HG03457 (cell line): ENCODE results near the gene PPIL1.

Source experiments
- ATAC-seq: cut with Tn5 transposase; IDR thresholded peaks from one replicate; pipeline ENCODE4 v1.9.1; 2021; ENCODE audit warnings: moderate number of reproducible peaks; ENCODE audit not compliant: unreplicated experiment

PPIL1 gene

DNA sequence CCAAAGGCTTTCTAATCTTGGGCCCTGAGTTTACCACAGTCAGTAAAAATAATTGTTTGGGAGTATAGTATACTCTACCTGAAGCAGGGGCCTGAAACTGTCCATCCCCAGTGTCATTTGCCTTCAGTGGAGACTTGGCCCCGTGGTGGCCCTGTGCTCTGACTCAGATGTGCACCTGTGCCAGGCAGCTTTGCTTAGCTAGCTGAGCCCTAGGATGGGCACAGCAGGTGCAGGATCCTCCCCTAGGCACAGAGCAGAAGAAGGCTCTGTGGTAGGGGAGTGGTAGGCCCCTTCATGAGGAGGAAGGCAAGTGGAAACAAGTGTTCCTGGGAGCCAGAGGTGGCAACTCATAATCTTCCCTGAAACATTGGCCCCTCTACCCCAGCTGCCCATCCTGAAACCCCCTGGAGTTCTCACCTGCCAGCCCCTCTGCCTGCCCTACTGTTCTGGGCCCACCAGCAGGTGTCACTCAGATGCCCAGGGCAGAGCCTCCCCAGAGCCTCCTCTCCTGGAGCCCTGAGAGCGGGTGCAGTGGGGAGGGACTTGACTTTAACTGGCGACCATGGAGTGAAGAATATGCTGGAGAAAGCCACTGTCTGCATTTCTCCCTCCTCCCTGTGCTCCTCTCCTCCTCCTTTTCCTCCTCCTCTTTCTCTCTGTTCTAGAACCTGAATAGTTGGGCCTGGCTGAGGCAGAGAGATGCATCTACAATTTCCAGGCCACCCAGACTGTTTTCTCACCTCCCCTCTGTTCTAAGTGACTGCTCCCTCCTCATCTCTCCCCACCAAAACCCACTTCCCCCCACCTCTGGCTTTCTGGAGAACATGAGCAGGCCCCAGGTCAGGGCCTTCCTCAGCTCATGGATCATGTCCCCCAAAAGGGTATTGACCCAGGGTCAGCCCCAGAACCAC is 38.2 kb downstream of the PPIL1 start:
- no peak for ATAC-seq

GRCh38 chr6:36834576-36835341 is 39.8 kb downstream of the PPIL1 start:
- no peak for ATAC-seq

- ATAC-seq: no peak
Observed at GRCh38 chr6:36833182-36833789, 41.3 kb downstream of the PPIL1 start.

DNA sequence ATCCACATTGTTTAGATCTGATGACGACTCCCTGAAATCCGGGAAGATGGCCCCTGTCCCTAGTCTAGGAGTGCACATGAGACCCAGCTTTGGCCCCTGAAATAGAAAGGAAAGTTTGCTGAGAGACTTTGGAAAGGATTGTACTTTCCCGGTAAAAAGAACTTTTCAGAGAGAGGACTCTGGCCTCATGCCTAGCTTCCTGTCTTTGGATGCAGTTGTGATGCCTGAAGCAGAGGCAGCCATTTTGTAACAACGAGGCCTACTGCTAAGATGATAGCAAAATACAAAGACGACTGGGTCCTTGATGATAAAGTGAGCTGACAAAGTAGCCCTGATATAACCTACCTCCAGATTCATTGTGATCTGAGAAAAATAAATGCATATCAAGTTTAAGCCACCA is 42.3 kb downstream of the PPIL1 start:
- ATAC-seq: no peak

DNA sequence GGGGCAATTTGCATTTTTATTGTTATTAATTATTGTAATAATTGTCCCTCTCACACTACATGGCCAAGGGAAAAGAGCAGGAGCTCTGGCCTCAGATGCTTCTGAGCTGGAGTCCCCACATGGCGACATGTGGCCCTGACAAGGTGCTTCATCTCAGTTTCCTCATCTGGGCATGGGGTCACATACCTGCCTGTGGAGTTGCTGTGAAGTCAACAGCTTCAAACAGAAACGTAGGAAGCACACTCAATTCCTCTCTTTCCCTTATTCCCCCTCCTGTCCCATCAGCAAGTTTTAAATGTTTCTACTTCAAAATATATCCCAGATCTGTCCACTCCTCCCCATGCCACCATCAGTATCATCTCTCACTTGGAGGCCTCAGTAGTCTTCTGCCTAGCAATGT is 44.0 kb downstream of the PPIL1 start:
- ATAC-seq: no peak

DNA sequence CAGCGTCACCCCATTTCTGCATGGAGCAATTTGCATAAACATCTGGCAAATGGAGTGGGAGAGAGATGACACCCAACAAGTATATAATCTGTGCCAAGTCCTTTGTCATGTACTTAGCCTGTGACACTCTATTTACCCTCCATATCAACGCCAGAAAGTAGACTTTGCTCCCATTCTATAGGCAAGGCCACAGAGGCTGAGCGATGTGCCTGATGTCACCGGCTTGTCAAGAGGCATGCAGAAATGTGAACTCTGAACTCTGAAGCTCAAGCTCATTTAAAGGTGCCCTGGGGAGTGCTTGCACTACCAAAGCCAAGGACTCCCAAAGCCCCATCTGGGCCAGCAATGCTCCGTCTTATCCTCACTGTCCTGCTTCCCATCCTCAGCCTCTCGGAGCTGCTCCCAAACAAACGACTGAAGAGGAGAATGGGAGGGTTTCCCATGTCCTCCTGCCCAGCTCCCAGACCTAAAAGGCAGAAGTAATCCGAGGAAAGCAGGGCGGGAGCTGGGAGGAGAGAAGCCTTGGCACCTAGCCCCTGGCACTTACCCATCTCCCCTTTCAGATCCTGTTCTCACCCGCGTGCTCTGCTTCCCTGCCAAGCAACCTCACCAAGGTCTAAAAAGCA is 44.6 kb downstream of the PPIL1 start:
- no peak for ATAC-seq

DNA sequence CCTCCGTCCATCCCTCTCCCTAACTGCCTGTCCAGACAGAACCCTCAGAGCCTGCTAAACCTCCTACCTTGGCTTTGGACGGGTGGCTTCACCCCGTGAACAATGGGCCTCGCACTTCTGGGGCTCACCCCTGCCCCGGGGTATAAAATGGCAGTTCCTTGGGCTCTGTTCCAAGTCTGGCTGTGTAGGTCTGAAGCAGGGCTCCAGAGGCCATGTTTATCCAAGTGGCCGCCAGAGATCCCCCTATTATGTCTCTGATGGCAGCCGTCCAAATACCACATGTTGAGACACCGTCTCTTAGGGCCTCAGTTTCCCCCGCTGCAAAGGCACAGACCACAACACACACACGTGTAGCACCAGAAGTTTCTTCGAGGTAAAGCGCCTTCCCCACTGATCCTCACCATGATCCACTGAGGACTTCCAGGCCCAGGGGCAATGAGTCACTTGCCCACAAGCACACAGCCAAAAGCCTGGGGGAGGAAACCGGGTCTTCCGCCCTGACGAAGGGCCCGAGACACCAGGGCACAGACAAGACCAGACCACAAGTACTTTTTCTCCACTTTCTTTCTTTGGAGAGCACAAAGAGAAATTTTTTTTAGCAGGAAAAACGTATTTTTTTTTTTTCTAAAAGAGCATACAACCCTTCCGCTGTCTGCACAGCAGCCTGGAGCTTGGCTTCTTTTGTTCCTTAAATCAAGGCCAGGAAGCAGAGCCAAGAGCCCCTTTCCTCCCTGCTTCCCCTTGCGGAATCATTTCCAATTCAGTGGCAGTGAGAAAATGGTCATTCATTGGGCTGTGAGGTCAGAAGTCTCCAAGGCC is 47.1 kb downstream of the PPIL1 start:
- no peak for ATAC-seq

GRCh38 chr6:36826520-36827227 is 47.9 kb downstream of the PPIL1 start:
- ATAC-seq: no peak

GRCh38 chr6:36825994-36826393 is 48.6 kb downstream of the PPIL1 start:
- ATAC-seq: no peak

- ATAC-seq: no peak
Observed at GRCh38 chr6:36825452-36825851, 49.2 kb downstream of the PPIL1 start.

DNA sequence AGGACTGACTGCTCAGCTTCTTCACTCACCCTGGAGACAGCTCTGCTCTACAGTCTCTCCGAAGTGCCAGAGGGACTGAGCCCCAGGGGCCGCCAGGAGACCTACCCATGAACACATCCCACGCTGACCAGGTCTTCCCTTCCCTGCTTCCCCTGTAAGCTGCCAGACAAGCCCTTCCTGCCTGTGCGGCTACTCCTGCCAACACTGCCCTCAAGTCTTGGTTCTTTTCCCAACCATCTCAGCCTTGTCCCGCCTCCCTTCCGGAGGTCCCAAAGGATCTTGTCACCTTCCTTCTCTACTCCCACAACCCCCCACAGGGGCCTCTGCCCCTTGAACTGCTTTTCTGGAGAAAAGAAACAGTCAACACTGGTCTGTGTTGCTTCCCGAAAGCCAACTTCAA is 50.4 kb downstream of the PPIL1 start:
- ATAC-seq: no peak

DNA sequence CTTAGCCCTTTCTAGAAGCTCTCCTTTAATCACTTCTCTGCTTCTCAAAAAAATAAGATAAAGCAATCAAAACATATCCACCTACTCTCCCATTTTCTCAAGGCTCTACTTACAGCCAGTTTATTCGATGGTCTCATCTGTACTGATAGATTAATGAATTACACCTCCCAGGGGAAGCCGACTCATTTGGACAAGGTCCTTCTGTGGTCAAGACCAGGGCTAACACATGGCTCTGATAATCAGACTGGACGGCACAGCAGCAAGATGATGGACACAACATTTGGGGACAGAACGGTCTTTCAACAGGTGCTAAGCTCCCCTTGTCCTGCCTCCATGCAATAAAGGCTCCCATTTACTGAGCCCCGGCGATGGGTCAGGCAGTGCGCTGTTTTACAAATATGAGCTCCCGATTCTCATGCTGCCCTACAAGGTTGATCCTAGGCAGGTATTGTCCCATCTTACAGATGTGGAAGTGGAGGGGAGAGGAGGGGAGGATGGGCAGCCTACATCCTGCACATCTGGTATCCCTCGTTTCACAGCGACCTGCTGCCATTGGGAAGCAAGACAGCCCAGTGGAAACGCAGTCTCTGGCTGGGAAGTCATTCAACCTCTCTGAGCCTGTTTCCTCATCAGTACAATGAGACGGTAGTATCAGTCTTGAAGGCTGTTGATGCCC is 51.0 kb downstream of the PPIL1 start:
- ATAC-seq: no peak

GRCh38 chr6:36822506-36823269 is 51.9 kb downstream of the PPIL1 start:
- ATAC-seq: no peak

GRCh38 chr6:36821581-36822335 is 52.8 kb downstream of the PPIL1 start:
- ATAC-seq: no peak

GRCh38 chr6:36820700-36821580 is 53.7 kb downstream of the PPIL1 start:
- no peak for ATAC-seq

DNA sequence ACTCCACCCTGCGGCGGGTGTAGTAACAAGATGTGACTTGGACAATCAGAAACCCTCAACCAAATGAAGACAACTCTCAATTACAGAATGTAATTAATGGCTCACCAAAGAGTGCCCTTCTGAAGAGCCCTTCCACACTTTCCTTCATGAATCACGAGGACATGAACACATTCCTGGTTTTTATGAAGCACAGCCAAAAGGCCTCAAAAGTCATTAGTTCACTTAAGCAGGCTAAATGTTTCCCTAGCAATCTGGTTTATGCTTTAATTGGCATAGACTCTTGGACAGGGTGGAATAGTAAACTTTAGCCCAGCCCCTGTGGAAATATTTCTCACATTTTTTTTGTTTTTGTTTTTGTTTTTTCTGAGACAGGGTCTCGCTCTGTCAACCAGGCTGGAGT is 55.8 kb downstream of the PPIL1 start:
- no peak for ATAC-seq

- no peak for ATAC-seq
Observed at GRCh38 chr6:36817847-36818246, 56.8 kb downstream of the PPIL1 start.
